GM21390 (cell line): ENCODE data around the gene NLE1.
"Not testable (repeated sequence)": the region's sequence is repeated elsewhere in the genome, so short reads cannot be mapped to it uniquely, and the experiment has no call there.

Experiments used
- ATAC-seq: cut with Tn5 transposase; IDR thresholded peaks from one replicate; pipeline ENCODE4 v1.9.1; 2021; ENCODE audit not compliant: unreplicated experiment

NLE1 gene

DNA sequence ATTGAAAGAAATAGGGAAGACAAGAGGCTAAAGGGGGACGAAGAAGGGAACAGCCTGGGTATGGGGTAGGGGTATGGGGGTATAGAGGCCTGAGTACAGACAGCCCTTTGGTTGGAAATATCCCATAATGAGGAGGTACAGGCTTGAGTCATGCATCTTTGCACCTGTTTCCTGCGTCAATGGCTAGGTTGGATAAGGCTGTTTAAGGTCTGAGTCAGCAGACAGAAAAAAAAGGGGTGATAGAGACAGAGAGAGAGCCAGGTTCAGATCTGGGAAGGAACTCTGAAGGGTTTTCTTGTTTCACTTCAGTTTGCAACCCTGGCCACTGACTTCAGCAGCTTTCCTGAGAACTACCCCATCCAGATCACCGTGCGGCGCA, 12.1 kb downstream of the NLE1 start:
- no peak for ATAC-seq

DNA sequence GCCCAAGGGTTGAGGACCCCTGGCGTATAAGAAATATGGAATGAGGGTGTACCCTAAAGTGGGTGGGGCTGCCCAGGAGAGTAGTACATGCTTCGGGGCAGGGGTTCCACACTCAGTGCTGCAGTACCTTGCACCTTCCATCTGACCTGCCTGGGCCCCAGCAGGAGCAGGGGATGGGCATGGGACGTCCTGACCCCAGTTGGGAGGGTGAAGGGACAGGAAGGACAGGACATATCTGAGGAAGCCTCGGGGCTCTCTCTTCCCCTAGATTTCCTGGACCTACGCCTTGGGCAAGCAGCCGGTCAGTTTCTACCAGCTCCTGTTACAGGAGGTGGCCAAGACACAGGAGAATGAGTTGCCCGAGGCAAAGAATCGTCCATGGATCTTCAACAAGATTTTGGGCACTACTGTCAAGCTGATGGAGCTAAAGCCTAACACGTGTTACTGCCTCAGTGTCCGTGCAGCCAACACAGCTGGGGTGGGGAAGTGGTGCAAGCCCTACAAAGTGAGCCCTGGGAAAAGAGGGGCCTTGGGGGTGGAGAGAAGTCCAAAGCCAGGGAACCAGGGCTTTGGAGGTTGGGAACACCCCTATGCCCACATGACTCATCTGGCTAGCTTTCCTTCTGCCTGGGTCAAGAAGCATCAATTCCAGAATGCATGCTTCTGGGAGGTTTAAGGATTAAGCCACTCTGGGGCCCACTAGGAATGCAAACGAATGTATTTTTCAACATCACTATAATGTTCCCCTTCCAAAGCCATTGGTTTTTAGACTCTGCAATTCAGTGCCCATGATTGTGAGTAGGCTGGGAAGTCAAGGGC, 12.7 kb downstream of the NLE1 start:
- ATAC-seq, result no peak

DNA sequence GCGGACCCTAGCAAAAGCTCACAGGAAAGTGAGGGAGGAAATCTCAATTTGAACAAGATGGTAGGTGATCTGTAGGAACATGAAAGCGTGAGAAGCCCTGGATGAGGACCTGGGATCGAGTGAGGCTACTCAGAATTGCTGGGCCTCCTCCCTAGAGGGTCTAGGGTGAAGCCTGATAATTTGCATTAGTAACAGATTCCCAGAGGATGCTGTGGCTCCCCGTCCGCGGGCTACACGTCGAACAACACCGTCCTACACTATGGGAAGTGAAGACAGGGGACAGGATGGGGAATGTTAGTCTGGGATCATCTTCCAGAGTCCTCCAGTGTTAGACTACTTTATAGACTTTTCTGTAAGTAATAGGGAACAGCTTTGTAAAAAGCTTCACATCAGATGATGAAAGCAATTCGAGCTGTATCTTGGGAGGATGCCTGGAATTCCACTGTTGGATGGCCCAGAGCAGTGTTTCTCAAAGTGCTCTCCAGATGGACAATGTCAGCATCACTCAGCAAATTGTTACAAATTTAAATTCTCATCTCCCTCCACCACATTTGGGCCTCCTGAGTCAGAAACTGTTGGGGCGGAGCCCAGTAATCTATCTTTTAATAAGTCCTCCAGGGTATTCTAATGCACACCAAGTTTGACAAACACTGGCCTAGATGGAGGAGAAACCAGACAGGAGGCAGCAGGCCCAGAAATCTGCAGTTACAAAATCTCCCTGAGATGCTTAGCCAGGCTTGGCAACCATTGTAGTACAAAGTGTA, 14.2 kb downstream of the NLE1 start:
- no peak for ATAC-seq

DNA sequence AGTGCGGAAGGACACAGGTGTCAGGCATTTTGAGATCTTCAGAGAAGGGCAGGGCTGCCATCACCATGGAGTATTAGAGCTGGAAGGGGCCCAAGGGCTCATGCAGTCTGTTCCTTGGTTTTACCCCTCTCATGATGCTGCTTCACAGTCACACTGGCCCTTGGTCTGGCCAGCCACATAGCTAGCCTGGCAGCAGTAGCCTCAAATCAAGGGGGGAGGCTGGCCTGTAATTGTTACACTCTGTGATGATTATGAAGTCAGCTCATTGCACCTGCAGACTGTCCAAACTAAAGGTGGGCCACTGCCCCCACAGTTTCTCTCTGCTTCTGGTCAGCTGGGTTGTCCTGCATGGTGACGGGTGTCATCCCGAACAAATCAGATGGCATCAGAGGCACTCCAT, 20.8 kb downstream of the NLE1 start, which contains the start of gene FNDC8:
Gene FNDC8 (plus strand): TSS at position 301 of the 400 bp plus-strand sequence. CDS start 79 bp downstream, at position 380.
- no peak for ATAC-seq

DNA sequence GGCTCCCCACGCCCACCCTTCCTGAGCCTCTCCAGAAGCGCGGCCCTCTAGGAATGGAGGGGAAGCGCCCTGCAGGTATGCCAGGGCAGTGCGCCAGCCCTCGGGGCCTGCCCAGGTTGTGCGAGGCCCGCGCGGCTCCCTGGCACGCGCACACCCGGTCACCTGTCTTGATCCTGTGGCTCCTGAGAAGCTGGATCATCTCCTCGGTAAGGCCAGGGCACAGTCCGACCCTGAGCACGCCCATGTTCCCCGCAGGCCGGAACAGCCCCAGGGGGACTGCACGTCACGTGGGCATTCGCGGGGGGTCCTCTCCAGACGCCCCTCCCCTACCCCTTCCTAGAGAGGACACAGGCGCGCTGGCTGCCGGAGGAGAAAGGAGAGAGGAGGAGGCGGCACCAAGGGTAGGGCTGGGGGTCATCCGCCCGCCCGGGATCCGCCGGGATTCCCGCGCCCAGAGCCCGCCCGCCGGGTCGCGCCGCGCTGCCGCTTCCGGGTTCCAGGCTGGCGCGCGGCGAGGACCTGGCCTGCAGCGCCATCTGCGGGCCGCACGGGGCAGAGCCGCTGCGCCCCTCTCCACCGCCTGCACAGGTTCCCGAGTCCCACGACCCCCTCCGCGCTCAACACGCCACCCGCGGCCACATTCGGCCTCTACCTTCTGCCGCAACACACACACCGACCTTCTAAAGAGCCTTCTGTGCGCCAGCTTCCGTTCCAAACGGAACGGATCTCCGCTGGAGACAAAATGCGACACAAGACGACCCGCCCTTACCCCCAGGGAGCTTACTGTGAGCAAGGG, 22.5 kb downstream of the NLE1 start, which contains the start of gene RAD51D:
Gene RAD51D (minus strand): TSS at position 491 of the 796 bp plus-strand sequence. CDS start 247 bp downstream, at position 244.
- ATAC-seq, result peak; percentile 74

DNA sequence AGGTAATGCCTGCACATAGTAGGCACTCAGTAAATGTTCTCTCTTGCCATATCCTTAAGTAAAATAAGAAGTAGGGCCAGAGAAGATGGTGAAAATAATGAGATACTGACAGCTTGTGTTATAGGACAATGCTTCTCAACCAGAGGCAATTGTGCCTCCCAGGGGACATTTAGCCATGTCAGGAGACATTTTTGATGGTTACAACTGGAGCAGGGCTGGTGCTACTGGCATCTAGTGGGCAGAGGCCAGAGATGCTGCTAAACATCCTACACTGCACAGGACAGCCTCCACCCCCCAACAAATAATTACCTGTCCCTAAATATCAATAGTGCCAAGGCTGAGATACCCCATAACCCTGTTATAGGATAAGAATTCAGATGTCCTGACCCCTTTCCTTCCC, 24.1 kb downstream of the NLE1 start:
- ATAC-seq, result no peak

DNA sequence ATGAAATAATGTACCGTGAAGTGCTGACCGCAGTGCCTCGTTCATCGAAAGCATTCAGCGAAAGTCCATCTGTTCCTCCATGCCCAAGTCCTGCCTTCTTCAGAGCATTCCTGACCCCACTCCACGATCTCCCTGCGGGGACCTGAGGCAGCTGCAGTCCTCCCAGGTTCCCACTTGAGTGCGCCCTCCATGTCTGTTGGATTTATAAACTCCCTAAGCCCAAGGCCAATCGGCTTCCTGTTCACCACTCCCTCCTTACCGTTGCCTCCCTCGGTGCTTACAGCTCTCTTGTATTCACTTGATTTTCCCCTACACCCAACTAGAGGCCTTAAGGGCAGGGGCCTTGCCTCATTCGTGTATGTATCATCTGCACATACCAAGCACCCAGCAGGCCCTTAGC, 25.3 kb downstream of the NLE1 start:
- ATAC-seq, result no peak

DNA sequence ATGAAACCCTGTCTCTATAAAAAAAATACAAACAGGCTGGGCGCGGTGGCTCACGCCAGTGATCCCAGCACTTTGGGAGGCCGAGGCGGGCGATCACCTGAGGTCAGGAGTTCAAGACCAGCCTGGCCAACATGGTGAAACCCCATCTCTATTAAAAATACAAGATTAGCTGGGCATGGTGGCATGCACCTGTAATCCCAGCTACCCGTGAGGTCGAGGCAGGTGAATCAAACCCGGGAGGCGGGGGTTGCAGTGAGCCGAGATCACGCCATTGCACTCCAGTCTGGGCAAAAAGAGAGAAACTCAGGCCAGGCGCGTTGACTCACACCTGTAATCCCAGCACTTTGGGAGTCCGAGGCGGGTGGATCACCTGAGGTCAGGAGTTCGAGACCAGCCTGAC, 31.3 kb downstream of the NLE1 start:
- not testable (repeated sequence) for ATAC-seq

DNA sequence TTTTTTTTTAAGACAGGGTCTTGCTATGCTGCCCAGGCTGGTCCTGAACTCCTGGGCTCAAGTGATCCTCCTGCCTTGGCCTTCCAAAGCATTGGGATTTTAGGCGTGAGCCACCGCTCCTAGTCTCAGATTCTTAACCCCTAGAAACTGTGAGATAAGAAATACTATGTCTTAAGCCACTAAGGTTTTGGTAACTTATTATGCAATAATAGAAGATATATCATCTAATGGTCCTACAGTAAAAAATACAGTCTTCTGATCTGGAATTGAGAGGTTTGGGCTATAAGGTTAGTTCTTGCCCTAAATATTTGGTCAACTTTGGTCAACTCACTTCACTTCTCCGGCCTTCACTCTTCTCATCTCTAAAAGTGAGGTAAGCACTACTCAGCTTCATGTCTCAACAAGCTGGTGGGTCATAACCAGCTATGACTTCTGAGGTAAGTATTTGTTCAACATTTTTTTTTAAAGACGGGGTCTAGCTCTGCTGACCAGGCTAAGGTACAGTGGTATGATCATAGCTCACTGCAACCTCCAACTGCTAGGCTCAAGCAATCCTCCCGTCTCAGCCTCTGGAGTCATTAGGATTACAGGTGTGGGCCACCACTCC, 37.2 kb downstream of the NLE1 start:
- ATAC-seq, result no peak

DNA sequence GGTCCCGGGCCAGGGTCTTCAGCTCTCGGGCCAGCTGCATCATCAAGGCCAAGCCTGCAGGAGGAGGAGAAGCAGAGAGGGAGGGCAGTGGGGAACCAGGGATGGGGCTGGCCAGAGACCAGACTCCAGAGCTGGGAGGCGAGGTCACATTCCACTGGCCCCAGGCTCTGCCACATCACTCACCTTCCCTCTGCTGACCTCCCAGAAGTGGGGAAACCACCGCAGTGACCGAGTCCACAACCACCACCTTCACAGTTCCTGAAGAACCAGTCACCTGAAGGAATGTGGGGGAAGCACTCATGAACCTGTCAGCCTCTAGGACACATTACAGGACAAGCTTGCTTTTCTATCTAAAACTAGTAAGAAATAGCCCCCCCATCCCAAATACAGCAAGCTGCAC, 38.8 kb downstream of the NLE1 start:
- ATAC-seq, result no peak

DNA sequence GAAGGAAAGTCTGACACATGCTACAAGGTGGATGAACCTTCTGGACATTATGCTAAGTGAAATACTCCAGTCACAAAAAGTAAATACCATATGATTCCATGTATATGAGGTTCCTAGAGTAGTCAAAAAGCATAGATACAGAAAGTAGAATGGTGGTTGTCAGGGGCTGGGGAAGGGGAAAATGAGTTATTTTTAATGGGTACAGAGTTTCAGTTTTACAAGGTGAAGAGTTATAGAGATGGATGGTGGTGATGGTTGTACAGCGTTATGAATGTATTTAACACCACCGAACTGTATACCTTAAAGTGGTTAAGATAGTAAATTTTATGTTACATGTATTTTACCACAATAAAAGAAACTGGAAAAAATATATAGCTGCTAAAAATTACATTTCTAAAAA, 40.4 kb downstream of the NLE1 start:
- ATAC-seq, result no peak

DNA sequence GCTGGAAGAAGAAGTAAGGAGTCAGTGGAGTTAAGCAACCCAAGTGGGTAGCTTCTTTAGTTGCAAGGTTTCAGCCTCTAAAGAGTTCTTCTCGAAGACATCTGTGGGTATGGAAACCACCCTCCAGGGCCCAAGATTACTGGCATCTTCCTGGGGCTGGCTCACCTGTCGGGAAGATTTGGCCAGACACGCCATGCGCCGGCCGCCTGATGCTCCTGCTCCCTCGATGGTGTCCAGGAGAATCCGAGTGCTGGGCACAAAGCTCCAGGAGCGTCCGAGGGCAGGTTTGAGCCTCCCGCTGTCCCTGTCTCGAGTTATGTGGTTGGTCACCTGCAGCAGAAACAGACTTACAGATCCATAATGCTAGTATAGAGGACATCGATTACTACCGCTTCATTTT, 41.1 kb downstream of the NLE1 start:
- no peak for ATAC-seq

DNA sequence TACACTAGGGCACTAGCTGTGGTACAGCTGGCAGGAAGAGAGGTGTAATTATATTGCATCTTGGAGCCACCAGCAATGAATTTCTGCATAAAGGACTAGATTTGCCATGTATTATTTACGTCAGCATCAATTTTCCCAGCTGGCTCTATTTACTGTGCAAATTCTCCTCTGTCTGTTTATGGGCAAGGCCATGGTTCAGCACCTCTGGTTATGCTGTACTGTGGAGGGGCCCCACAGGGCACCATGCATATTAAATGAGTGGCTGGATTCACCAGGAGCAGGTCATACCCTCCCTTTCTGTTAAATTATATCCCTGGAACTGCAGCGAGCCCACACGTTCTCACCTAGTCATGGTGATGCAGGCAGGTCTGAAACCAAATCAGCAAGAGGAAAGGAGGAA, 42.2 kb downstream of the NLE1 start:
- no peak for ATAC-seq

DNA sequence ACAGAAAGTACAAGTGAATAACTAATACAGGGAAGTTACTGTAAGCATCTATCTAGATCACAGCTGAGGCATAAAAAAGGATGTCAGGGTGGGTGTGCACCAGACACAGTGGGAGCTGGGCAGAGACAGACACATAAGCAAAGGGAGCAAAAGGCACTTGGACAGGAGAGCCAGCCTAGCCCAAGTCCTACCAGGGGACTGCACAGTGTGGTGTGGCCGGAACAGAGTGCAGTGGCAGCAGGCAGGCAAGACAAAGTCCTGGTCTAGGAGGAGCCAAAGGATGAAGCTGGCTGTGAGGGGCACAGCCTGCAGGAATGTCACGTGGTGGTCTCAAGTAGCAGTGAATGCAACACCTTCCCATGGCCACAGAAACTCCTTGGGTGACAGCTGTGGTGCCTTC, 44.3 kb downstream of the NLE1 start:
- no peak for ATAC-seq

DNA sequence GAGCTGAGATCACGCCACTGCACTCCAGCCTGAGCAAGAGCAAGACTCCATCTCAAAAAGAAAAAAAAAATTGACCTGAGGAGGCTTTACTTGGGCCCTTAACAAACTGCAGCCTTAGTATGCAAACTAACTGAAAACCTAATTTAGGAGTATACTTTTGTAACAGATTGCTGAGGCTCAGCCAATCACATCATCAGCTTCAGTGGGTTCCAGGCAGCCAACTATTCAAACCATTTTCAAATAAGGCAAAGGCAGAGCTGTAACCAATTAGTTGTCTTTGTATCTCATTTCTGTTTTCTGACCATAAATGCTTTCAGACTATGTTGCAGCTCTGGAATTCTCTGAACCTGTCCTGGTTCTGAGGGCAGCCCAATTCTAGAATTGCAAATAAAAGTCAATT, 46.4 kb downstream of the NLE1 start:
- no peak for ATAC-seq

DNA sequence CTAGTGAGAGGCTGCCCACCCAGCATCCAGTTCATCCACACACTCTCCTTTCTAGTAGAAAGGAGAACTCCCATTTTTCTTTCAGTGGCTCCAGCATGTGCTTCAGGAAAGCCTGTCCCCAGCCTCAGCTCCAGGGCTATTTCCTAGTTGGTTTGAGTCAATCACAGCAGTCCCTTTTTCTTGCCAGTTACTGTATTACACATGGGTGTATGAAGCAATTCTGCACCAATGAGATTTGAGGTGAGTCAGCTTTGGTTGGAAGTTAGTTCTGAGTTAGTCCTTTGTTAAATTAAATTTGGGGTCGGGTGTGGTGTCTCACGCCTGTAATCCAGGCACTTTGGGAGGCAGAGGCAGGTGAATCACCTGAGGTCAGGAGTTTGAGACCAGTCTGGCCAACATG, 47.2 kb downstream of the NLE1 start:
- no peak for ATAC-seq

DNA sequence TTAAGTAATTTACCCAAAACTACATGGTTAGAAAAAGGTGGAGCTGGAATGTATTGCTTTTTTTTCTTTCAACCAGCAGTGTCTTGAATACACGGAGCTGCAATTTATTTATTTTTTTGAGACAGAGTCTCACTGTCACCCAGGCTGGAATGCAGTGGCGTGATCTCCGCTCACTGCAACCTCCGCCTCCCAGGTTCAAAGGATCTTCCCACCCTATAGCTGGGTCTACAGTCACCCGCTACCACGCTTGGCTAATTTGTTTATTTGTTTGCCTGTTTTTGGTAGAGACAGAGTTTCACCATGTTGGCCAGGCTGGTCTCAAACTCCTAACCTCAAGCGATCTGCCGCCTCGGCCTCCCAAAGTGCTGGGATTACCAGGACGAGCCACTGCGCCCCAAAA, 51.4 kb downstream of the NLE1 start:
- ATAC-seq, result not testable (repeated sequence)

DNA sequence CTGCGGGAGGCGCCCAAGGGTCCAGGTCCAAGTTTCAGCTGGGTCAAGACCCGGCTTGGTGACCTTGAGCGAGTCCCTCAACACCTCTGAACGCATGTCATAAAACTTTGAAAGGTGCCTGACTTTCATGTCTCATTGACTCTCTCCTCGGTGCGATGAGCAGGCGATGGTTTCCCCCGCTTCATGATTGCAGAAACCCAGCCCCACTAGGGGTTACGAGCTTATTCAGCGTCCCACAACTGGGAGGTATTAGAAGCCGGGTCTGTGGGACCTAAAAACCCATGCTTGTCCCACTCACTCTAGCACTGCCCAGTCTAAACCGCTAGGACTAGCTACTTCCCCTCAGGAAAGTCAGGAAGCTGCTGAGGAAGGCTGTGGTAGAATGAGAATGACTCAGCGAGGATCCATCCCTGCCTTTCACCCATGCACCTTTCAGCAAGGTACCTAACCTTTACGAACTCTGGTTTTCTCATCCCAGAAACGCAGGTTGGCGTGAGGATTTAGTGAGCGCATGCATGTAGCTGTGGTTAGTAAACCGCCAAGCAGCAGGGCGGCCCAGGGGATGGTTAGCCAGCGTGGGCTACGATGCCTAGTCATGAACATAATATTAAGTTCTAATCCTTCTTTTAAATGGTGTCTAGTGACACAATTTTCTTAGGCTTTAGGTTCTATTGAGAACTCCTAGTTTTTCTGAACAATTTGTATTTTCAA, 52.4 kb downstream of the NLE1 start:
- peak; percentile 23 for ATAC-seq

DNA sequence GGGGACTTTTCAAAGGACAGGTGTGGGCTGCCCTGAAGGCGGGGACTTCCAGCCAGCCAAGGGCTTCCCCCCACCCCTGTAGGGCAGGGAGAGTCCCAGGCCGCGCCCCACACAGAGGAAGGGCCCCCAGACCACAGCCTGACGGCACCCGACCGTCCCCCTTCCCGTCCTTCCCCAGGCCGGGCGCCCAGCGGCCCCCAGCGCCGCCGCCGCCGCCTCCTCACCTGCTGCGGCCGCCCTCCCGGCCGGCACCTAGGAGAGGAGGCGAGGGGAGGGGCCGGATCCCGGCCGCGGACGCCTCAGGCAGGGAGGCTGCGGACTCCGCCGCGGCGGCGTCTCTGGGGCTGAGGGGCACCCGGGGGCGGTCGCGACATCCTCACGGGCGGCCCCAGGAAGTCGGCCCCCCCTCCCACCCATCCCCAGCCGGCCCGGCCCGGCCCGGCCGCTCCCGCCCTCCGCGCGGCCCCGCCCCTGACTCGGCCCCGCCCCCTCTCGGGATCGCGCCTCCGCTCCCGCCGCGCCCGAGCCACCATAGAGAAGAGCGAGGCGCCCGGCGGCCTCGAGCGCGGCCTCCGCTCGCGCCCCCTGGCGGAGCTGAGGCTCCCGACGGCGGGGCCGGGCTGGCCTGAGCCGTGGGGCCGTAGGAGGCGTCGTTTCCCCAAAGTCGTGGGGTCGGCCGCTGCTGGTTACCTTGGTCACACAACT, 53.1 kb downstream of the NLE1 start:
- ATAC-seq, result peak; percentile 65
